HG02840 (cell line): ENCODE results near the gene ANKRD60.
A peak's percentile ranks its signal among the peaks of the same experiment; 100 is the strongest.

Experiments
- ATAC-seq: cut with Tn5 transposase; IDR thresholded peaks from one replicate; pipeline ENCODE4 v1.9.1; 2021; ENCODE audit warnings: mild to moderate bottlenecking, moderate library complexity, moderate number of reproducible peaks; ENCODE audit not compliant: unreplicated experiment, low FRiP score

Gene ANKRD60

DNA sequence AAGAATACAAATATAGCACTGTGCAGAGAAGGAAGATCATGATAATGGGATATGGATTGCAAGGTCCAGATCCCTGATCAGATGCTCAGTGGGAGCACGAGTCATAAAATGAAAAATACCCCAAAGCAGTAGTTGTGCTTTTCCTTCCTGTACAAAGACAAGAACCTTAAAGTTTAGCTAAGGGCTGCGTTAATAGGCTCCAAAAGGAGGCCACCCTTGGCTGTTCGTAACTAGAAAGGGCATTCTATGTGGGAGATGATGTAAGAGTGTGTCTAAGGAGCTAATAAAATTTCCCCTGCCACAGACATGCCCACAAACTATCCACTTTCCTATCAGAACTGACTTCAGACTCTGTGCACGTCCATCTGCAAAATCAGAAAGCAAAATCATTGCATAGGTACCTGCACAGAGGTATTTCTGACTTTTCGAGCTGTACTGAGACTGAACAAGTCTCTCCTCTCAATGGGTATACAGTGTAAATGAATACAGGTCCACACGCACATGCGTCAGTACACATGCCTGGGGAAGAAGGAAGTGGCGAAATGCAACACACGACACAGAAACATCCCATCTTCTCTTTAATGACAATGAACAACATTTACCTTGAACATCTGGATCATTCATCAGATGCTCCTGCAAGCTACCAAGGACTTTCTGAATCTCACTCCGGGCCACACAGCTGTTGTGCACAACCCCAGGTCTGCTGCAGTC is 16.9 kb upstream of the ANKRD60 start:
- ATAC-seq = no peak

DNA sequence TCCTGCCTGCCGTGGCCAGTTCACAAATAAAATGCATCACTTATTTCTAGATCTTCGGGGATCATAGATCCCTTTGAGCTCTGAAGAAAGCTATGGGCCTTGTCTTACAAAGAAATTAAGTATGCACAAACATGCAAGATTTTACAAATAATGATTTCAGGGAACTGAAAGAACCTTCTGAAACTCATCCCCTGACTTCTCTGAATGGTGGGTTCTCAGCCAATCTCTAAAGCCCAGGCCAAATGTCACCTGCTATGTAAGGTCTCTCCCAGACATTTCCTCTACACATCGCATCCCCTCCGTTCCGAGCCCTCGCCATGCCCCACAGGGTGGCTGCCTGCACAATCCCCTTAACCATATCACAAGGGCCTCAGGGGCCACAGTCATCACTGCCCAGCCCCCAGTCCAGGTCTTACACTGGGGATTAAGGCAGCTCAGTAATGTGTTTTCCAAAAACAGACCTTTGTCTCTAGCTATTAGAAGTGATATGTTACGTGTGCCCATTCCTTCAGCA is 16.1 kb upstream of the ANKRD60 start:
- ATAC-seq = no peak

DNA sequence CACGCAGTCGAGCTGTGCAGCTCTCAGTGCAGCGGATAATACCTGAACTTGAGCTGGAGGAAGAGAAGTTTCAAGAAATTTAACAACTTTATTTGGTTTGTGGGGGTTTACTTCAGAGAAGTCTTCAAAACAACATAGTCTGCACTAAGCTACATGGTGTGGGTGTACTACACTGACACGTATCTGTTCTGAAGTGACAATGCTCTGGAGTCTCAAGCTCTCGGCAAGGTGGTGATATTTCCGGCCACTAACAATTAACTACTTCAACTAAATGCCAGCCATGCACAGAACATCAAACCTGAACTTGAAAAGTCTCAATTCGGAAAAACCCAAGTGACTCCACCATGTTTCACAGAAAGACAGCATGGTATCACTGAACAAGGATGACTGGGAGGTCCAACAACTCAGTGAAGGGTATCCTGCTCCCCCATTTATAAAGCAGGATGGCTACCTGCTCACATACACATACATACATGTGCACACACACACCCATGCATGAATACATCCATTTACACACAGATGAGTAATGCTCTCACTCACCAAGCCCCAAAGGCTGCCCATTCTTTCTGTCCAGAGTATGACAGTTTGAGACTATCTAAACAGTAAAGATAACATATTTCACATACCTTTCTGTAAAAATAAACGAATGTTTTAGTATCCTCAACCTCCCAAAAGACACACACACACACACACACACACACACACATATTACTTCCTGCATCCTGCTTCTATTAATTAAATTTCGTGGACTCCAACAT is 15.4 kb upstream of the ANKRD60 start:
- no peak for ATAC-seq

DNA sequence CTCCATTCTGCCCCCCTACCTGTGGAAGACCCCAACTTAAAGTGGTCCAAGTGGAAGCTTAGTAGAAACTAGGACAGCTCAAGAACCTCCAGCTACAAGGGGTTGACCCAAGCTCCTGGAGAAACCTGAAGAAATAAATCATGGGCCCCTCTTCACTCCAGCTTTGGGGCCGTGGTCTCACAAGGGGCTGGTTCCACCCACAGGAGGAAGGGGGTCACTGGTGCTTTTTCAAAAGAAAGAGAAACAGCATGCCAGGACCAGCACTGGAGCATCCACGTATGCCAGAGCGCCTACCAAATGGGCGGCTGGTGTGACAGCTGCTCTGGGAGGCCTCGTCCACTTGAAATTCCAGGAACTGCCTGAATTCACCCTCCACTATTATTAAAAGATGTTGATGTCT is 14.4 kb upstream of the ANKRD60 start:
- ATAC-seq = no peak

DNA sequence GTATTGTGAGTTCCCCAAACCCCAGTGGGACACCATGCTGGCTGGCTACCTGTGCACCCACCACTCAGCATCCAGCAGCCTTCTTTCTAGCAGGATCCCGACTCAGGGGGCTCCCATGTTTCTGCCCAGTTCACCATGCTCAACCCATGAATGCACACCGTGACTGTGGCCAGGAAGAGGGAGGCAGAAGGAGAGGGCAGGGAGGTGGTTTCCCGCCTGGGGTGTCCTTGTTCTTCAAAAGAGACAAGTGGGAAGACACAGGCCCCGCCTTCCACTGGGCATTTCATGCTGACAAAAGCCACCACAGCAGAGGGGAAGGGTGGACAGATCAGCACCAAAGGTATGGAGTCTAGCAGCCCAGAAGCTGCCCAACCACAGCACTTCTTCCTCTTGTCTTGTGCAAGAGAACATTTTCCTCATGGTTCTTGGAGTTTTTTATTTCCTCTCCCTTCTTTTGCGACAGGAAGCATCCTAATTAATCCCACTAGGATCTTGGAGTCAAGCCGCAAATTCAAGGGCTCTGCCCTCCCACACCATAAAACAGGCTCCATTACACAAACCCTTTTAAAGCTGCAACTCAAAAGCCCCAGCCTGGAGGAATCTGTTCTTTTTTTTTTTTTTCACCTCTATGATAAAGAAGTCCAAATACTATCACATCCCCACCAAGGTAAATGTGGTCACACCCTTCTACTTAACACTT is 13.5 kb upstream of the ANKRD60 start:
- ATAC-seq = no peak

DNA sequence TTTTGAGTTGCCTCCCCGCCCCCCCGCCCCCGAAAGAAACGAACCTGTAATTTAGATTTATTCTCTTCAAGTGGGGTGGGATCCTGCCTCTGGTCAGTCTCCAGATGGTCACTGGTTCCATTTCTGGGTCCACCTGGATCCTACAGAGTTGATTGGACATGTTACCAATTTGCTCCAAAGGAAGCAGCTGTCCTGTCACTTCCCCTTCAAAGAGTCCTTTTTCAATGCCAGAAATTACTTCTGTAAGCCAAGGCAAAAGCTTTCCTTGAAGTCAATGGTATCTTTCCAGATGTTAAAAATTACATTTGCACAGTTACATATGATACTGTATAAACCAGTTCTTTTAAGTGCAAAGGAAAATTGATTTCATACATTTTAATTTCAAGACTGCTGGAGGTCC is 12.0 kb upstream of the ANKRD60 start:
- no peak for ATAC-seq

DNA sequence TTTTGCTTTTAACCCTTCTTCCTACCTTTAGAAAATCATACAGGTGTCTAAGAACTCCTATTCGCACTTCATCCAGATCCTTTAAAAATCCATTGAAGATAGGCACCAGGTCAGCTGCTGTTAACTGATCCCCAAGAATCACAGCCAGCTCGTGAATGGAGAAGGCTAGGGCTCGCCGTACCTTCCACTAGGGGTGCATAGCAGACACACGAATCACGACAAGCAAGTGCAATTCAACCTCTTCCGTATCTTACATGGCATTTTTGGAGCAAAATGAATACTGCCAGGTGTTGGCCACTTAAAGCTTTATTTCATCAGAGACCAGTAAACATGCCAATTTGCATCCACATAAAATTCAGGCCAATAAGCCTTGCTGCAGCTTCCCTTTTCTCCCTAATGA is 10.8 kb upstream of the ANKRD60 start:
- no peak for ATAC-seq

DNA sequence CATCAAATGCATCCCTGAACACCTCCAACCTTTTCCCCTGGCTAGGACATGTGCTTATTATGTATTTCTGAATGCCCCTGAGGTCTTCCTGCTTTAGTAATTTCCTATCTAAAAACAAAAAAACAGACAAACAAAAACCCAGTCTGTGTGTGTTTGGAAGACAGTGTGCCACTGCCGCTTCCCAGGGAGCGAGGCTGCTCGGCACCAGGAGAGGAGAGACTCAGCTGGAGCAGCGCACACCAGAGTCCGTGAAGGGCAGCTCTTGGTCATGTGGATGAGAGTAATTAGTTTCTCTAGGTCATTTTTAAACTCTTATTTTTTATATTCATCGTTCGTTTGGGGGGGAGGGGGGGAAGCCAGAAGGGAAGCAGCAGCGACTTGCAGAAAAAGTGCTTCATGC is 10.0 kb upstream of the ANKRD60 start:
- ATAC-seq = no peak

DNA sequence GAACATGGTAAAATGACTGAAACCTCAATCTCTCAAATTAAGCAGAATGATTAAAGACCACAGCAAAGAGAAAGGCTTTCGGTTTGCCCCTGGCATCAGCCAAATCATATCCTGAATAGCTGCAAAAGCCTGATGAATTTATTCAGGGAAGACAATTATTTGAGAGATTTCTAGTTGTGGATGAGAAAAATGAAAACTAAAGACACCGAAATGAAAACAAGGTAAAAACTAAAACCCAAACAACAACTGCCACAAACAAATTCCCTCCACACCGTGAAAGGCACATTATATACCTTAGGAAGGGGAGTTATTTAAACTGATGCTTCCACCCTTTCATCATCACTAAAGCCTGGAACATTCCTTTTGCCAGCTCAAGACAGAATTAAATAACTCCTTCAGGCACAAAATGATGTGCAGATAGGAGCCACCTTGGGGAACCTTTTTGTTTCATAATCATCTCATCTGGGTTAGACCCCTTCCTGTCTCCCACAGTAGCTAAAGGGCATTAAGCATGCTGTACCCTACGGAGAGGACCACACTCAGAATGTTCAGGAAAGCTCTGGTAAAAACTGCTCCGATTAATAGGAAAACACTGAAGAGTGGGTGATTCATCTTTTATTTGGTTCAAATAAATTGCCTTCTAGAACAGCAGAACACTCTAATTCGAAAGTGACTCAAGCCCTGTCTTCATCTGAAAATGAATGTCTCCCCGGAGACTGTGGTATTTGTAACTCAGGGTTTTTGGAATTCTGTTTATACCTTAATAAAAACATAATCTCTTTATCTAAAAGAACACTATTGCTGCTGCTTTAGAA is 9.1 kb upstream of the ANKRD60 start:
- ATAC-seq = no peak

DNA sequence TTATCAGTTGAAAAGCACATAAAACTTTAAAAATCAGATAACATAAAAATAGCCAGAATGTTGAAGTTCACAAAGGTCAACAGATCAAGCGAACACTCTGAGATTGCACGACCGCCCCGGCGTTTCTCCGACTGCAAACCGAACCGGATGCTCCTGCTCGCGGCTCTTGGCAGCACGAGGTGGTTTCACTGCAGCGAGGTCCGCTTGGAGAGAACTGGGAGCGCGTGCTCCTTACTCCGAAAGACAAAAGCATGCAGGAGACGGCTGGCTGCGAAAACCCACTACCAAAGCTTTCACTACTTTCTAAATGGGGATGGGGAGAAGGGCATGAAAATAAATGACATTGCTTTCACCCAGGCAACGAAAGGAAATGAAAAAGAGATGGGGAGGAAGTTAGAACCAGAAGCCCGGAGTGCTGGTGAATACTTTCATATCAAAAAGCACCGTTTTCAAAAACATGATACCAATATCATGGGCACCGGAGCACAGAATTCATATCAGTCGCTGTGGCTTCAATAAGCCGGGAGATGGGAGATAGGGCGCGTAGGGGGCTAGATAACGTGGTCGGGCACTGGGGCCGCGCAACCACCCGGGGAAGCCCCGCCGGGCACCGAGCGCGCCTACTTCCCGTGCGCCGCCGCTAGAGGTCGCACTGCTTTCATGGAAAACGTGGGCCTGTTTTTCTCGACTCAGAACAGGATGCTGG is 8.3 kb upstream of the ANKRD60 start:
- peak; percentile 71 for ATAC-seq

DNA sequence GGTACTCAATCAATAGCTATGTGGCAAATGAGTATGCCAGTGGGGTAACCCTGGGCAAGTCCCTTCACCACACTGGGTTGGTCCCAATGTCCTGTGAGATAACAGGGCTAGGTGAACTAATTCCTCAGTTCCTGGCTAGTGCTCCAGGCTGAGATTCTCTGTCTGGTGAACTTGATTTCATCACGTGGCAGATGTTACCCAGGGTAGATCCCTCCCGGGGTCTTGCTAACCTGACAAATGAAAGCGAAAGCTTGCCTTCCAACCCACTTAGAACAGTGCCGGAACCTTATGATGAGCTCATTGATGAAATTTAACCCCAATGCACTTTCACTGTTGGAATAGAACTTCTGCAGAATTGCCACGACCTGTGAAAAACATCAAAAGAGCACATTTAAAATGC is 6.6 kb upstream of the ANKRD60 start:
- no peak for ATAC-seq

DNA sequence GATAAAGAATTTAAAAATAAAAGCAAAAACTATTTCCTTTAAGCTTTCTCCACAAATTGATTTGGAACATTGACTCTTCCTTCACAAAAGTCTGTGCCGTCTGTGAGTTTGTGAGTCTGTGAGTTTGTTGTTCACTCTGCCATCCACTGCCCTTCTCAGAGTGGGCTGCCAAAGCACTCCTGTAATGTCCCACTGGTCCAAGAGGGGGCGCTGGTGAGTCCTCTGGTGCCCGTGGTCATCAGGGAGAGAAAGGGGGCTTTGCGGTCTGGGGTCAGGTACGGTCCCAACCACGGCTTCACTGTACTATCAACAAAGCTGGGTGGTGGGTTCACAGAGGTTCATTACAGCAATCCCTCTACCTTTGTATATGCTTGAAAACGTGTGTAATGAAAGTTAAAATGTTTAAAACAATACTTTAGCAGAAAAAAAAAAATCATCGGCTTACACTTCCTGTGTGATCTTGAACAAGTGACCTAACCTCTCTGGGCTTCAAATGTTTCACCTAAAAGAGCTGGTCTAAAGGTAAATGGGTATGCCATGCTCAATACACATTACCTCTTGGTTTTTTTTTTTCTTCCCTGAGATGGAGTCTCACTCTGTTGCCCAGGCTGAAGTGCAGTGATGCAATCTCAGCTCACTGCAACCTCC is 5.6 kb upstream of the ANKRD60 start:
- no peak for ATAC-seq

DNA sequence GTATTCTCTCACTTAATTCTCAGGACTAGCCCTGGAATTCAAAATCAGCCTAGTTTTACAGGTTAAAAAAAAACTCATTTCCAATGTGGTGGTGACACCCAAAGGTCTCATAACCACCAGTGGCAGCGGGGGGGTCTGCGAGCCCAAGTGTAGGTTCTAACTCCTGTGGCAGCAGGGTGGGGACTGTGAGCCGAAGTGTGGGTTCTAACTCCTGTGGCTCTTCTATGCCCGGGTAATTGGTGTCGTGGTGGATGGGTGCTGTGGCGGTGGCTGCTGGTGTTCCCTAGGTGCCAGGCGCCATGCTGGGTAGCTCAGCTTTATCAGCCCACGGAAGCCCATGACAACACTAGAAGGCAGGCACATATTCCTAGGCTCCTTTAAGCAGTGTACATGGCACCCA is 4.9 kb upstream of the ANKRD60 start:
- no peak for ATAC-seq

DNA sequence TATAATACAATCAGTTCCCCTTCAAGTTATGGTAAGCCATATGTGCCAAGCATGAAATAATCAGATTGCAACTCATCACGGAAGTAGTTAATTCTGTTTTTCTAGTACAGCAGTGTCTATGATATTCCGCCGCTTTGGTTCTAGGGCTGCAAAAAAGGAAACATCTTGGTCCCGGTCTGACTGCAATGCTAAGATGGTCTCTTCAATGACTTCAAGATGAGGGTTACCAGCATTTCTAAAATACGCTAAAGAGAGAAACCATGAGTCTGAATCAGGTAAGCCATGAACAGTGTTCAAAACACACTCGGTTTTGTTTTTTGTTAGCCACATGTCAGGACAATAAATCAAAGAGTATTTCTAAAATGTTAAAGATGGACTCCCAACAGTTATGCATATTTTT is 3.2 kb upstream of the ANKRD60 start:
- ATAC-seq = no peak

DNA sequence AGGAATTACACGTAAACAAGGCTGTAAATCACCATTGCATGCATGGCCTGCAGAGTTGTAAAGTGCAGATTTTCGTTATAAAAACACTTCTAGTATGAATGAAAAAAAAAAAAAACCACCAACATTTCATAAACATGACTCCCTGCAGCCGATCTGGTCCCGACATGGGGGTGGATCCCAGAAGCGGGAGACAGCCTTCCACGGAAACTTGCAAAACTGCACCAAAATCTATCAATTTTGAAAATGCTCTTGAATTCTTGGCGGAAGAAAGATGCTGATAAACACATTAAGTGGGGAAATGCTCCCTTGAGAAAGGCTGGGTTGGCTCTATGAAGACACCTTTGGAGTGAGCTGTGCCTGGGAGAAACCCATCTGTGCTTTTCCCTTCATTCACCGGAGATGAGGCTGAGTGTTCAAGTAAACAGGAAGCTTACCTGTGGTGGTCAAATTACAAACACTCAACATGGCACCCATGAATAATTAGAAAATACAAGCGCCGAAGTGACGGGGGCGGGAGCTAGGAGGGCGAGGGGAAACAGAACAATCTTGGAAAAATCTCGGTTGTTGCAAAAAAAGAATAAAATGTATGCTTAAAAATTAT is 845 bp upstream of the ANKRD60 start:
- ATAC-seq = no peak

DNA sequence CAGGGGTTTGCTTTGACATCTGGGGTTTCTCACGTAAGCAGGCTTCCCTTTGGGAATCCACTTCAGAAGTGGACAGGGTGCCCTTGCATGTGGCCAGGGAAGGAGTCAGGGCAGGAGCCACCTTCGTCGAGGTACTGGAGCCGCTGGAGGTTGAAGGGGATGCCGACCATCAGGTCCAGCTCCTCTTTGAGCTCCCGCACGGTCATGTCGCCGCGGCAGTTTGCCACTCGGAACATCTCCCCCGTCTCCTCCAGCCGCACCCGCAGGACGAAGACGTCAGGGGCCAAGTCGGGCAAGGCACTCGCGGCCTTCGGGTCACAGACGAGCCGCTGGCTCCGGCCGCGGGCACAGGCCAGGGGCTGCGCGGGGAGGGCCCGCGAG is 360 bp downstream of the ANKRD60 start:
- ATAC-seq = no peak

DNA sequence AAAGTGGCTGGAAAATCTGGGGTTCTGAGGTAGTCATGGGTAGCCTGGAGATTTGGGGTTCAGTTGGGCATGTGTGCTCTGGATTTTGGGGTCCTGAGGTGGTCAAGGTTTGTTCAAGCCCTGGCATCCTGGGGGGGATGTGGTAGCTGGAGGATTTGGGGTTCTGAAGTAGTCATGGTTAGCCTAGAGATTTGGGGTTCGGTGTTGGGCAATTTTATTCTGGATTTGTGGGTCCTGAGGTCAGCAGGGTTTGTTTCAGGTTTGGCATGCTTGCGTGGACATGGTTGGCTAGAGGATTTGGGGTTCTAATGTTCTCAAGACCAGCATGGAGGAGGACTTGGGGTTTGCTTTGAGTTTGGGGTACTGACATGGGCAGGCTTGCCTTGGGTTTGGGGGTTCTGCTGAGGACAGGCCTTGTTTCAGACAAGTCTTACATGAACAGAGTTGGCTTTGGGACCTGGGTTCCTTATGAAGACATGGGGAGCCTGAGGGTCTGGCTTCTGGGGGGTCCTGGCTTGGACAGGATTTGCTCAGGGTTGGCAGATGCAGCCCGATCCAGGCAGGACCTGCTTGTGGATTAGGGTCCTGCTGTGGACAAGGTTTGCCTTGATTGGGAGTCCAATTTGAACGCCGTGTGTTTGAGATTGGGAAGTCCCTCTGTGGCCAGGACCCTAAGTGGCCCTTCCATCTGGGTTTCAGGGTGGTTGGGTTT is 906 bp downstream of the ANKRD60 start:
- ATAC-seq = no peak

DNA sequence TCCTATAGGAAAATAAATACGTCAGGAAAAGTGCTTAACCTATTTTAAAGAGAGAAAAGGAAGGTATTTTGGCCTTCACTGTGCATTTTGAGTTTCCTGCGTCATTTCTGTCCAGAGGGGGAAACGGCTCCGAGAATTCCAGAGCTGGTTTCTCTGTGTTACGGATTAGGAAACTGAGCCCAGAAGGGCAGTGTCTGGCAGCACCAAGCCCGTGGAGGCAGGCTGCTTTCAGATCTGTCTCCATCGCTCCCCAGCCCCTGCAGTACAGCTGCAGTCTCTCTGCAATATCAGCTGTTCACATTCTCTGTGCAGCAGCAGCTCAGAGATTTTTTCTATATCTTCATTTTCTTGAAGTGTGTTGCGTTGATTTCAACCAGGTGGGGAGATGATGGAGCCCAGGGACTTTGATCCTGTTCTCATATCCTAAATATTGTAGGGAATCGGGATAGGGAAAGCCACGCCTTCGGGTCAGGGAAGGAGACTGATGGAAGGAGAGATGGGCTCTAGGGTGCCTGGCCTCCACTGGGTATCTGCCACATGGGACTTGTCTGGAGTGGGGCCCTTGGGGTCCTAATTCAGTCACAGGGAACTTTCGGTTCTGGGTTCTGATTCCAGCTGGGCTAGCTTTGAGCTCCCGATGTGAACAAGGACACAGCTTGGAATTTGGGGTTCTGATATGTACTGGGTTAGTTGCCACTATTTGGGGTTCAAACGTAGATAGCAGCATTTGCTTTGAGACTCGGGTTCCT is 2.8 kb downstream of the ANKRD60 start:
- ATAC-seq = no peak
